ENCODE results near the gene ARHGAP1.
A peak's percentile ranks its signal among the peaks of the same experiment; 100 is the strongest.

The ARHGAP1 gene

DNA sequence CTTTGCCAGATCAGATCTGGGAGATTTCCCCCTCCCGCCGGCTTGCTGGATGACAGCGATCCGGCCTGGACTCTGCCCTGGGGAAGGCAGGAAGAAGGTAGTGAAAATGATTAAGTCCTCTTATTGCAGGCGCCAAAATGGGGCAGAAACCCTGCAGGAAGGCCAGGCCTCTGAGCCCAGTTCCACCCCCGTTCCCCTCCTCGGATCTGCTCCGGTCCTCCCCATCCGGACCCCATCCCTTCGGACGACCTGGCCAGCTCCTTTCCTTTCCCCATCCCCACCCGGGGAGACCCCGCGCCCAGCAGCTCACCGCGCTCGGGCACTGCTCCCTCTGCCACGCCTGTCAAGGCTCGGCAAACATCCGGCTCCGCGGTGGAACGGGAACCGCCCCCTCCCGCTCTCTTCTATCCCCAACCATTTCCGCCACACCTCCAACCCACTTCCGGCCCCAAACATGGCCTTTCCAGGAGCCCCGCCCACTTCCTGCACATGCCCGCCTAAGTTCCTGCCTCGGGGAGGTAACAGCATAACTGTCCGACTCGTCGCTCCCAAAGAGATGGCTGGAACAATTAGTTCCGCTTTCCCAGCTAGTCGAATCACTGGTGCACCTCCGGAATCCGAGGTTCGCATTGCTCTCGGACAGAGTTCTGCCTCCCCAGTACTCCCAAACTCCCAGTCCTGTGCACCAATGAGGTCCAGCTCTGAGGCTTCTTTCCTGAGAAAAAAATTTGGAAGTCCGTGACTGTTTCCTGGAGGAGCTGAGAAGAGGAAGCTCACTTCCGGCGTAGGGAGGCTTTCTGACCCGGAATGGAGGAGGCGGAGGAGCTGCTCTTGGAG, at the start of gene ARHGAP1, which contains the start of gene ZNF408:
Gene ARHGAP1 (minus strand): TSS at position 379 of the 837 bp plus-strand sequence. CDS start 4,512 bp downstream, outside the sequence.
Gene ZNF408 (plus strand): TSS at position 791 of the 837 bp plus-strand sequence. CDS start 17 bp downstream, at position 808.
- peak; percentile 99 for DNase-seq (ENCODE audit: low read depth in 2 of 2)

DNA sequence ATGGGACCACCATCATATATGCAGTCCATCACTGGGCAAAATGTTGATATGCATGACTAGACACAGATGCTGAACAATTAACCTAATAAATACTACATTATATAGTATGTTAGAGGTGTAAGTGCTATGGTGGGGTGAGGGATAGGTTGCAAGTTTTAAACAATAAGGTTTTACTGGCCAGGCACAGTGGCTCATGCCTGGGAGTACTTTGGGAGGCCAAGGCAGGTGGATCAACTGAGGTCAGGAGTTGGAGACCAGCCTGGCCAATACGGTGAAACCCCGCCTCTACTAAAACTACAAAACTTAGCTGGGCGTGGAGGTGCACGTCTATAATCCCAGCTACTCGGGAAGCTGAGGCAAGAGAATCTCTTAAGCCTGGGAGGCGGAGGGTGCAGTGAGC, 46.7 kb upstream of the ARHGAP1 start:
- no peak for DNase-seq (ENCODE audit: low read depth in 2 of 2)

- DNase-seq (ENCODE audit: low read depth in 2 of 2) = no peak
These were observed 45.6 kb upstream of the ARHGAP1 start for GRCh38 chr11:46745995-46746394.

DNA sequence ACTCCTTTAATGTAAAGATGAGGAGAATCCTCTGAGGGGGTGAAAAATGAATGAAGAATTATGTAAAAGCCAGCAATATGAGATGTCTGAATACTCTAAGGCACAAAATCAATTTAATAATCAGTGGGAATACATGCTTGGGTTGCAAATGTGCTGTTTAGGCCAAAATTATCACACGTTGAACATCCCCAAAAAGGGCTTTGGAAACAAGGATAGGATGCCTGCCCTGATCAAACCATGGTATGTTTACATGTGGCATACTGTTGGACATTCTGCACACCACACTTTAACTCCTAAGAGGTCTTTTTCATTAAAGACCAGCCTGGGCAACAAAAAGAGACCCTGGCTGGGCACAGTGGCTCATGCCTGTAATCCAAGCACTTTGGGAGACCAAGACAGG, 44.9 kb upstream of the ARHGAP1 start:
- DNase-seq (ENCODE audit: low read depth in 2 of 2) = no peak

DNA sequence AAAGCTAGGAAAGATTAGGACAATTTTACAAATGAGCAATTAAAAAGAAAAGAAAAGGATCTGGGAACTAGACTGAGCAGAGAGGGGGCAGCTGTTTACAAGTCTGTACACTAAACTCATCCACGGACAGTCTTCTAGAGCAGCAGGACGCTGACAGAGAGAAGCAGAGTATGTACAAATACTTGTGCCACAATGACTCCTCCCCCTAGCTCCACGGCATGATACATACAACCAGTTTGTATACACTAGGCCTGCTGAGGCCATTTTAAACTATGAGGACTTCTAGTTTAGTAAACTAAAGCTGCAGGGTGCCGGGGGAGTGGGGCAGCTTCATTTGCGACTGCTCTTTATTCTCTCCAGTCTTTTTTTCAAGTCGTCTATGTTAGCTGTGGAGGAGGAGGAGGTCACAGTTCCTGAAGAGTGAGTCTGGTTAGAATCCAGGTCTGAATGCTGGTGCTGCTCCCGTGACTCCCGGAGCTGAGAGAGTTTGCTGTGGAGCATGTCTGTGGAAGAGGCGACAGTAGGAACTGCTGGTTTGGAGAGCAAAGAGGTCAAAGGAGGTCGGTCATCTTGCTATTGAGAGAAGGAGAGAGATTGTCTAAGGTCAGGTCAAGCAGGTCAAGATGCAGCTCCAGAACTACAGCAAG, 43.4 kb upstream of the ARHGAP1 start:
- DNase-seq (ENCODE audit: low read depth in 2 of 2) = no peak

DNA sequence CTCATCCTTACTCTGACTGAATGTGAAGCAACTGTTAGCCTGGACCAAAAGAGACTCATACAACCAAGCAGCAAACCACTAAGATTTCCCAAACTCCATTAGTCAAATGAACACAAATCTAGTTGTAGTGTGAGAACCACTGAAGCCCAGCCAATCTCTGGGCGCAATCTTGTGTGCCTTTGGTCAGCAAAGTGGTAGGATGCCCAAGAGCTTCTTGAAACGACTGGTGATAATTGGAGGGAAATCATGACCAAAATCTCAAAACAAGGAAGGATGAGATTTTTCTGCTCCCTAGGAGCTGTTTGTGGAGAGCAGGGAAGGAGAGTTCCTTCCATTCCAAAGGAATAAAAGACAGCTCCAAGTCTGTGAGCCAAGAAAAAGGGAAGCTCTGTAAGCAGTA, 42.6 kb upstream of the ARHGAP1 start:
- DNase-seq (ENCODE audit: low read depth in 2 of 2) = no peak

DNA sequence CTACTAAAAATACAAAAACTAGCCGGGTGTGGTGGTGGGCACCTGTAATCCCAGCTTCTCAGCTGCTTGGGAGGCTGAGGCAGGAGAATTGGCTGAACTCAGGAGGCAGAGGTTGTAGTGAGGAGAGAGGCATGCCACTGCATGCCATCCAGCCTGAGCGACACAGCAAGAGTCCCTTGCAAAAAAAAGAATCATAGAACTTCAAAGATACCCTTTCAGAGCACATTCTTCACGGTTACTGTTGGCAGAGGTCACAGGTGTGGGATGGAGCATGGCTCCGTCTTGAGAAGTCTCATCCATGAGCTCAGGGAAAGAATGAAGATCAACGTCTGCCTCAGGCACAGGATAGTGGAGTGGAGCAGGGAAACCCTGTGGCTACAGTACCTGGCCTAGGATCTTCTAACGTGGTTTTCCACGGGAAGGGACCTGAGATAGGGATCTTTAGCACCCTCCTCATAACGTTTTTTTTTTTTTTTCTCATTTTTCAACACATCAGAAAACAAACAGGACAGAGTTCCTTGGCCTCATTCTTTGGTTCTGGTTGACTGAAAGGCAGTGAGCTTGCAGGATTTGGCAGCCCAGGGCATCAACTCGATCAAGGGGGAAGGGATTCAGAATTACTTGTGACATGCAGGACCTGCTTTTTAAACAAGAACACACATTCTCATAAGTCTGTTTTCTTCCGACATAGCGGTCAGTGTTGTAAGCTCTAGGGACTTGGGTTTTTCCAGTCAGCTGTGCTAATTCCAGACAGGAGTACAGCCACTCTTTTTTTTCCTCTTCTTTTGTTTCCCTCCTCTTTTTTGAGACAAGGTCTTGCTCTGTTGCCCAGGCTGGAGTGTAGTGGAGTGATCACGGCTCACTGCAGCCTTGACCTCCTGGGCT, 41.4 kb upstream of the ARHGAP1 start:
- no peak for DNase-seq (ENCODE audit: low read depth in 2 of 2)

GRCh38 chr11:46738887-46739286, 38.5 kb upstream of the ARHGAP1 start:
- DNase-seq (ENCODE audit: low read depth in 2 of 2) = no peak

GRCh38 chr11:46737699-46738098, 37.3 kb upstream of the ARHGAP1 start:
- DNase-seq (ENCODE audit: low read depth in 2 of 2) = no peak

GRCh38 chr11:46736615-46737014, 36.2 kb upstream of the ARHGAP1 start:
- no peak for DNase-seq (ENCODE audit: low read depth in 2 of 2)

DNA sequence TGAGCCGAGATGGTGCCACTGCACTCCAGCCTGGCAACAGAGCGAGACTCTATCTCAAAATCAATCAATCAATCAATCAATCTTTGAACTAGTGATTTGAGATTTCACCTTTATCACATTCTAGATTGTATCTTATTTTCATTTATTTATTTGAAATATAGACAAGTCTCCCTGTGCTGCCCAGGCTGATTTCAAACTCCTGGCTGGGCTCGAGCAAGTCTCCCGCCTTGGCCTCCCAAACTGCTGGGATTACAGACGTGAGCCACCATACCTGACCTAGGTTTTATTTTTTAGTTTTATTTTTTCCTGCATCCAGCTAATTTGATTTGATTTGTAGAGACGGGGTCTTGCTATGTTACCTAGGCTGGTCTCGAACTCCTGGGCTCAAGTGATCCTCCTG, 35.7 kb upstream of the ARHGAP1 start:
- DNase-seq (ENCODE audit: low read depth in 2 of 2) = no peak

GRCh38 chr11:46733234-46733633, 32.8 kb upstream of the ARHGAP1 start:
- no peak for DNase-seq (ENCODE audit: low read depth in 2 of 2)

GRCh38 chr11:46731545-46731944, 31.1 kb upstream of the ARHGAP1 start:
- no peak for DNase-seq (ENCODE audit: low read depth in 2 of 2)

DNA sequence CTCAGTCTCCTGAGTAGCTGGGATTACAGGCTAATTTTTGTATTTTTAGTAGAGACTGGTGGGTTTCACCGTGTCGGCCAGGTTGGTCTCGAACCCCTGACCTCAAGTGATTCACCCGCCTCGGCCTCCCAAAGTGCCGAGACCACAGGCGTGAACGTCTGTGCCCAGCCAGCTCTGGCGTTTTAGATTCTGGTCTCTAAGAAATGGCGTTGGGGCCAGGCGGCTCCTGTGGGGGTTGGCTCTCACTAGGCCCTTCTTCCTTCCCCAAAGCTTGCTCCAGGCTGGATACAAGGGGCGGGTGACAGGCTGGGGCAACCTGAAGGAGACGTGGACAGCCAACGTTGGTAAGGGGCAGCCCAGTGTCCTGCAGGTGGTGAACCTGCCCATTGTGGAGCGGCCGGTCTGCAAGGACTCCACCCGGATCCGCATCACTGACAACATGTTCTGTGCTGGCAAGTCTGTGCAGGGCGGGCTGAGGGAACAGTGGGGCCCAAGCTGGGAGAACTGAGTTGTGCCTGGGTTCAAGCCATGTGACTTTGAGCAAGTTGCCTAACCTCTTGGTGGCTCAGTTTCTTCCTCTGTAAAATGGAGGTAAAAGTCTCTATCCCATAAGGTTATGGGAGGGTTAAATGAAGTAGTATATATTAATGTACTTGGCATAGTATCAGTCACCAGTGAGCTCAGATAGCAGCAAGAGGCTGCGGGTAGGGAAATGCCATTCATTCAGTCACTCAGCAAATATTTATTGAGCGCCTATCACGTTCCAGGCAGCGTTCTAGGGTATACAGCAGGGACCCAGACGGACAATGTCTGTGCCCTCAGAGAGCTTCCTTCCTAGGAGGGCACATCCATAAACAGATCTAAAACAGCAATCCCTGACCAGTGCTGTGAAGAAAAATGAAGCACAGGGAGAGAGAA, 28.9 kb upstream of the ARHGAP1 start:
- no peak for DNase-seq (ENCODE audit: low read depth in 2 of 2)

DNA sequence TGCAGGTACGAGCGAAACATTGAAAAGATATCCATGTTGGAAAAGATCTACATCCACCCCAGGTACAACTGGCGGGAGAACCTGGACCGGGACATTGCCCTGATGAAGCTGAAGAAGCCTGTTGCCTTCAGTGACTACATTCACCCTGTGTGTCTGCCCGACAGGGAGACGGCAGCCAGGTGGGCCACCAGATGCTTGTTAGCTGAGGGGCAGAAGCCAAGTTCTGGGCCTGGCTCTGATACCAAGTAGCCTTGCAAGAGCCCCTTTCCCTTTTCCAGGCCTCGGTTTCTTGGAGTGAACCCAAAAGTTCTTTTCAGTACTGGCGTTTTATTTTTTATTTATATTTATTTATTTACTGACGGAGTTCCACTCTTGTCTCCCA, 28.2 kb upstream of the ARHGAP1 start:
- no peak for DNase-seq (ENCODE audit: low read depth in 2 of 2)

GRCh38 chr11:46727952-46728658, 27.7 kb upstream of the ARHGAP1 start:
- no peak for DNase-seq (ENCODE audit: low read depth in 2 of 2)

DNA sequence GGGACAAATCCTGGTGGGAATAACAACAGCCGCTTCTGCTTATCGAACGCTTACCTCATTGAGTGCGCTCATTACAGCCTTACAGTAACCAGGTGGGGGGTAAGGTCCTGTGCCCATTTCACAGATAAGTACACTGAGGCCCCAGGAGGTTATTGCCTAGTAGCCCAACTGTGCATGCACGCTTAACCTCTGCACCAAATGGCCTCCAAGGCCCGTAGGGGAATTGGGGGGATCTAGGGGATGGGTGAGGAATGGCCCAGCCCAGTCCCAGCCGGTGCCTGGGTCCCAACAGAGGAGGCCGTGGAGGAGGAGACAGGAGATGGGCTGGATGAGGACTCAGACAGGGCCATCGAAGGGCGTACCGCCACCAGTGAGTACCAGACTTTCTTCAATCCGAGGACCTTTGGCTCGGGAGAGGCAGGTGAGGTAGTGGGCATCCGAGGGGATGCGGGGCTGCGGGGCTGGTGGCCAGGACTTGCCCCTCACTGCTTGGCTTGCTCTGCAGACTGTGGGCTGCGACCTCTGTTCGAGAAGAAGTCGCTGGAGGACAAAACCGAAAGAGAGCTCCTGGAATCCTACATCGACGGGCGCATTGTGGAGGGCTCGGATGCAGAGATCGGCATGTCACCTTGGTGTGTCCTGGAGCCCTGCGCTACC, 25.9 kb upstream of the ARHGAP1 start:
- no peak for DNase-seq (ENCODE audit: low read depth in 2 of 2)

GRCh38 chr11:46725338-46726205, 25.2 kb upstream of the ARHGAP1 start:
- no peak for DNase-seq (ENCODE audit: low read depth in 2 of 2)

DNA sequence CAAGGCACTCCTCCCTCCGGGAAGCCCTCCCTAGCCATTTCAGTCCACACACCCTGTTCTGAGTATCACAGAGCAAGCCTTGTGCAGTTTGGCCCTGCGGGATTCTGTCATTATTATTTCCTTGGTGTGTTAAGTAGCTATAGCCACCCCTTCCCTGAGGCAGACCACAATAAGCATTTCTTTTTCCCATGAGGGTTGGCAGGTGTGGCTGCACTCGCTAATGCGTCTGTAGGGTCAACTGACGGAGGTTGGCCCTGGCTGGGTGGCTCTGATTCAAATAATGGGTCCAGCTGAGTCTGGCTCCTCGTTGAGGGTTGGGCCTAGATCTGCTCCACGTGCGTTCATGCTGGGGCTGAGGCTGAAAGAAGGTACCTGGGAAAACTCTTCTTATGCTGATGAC, 23.7 kb upstream of the ARHGAP1 start:
- no peak for DNase-seq (ENCODE audit: low read depth in 2 of 2)

Measured in activated CD8-positive, alpha-beta memory T cell treated with anti-CD3 and anti-CD28 coated beads for 4 hours (primary cell).